HepG2 (cell line): Measurements from ENCODE around the gene MDP1. TPM values are rescaled to one million over a fixed set of nuclear protein-coding genes. Genes with fewer than 3 reads are reported as not detected.

Experiments
- BCL6 ChIP-seq: IDR thresholded peaks from 2 replicates; pipeline ENCODE4 v1.6.1; 2016; ENCODE audit warnings: missing genetic modification reagents, missing compliant biosample characterization
- BHLHE40 ChIP-seq: IDR thresholded peaks from 2 replicates; pipeline ENCODE4 v1.6.1; 2011; ENCODE audit warnings: low read length, improper control_type of control experiment
- HINFP ChIP-seq: sonication (generic); formaldehyde crosslinking; IDR thresholded peaks from 2 replicates; pipeline ENCODE4 v1.4.0; 2020; ENCODE audit warnings: low read depth, mild to moderate bottlenecking, missing genetic modification reagents
- IRF2 ChIP-seq: IDR thresholded peaks from 2 replicates; pipeline ENCODE4 v1.6.1; 2018; ENCODE audit warnings: missing genetic modification reagents, missing compliant biosample characterization
- KLF16 ChIP-seq, 2 experiments: sonication (generic) in 1 of 2; formaldehyde crosslinking in 1 of 2; IDR thresholded peaks; 2 replicates each; pipeline versions ENCODE4 v1.6.1 to v1.8.0; 2016 to 2023; ENCODE audit warnings: missing genetic modification reagents in 2 of 2, missing compliant biosample characterization in 1 of 2
- MED13 ChIP-seq: sonication (generic); formaldehyde crosslinking; IDR thresholded peaks from 2 replicates; pipeline ENCODE4 v1.5.0; 2020; ENCODE audit warnings: missing genetic modification reagents
- MZF1 ChIP-seq: sonication (generic); formaldehyde crosslinking; IDR thresholded peaks from 2 replicates; pipeline ENCODE4 v1.8.1; 2023; ENCODE audit warnings: mild to moderate bottlenecking, missing genetic modification reagents, borderline replicate concordance
- PAX8 ChIP-seq: sonication (generic); formaldehyde crosslinking; IDR thresholded peaks from 2 replicates; pipeline ENCODE4 v1.8.0; 2022; ENCODE audit warnings: mild to moderate bottlenecking, missing genetic modification reagents, borderline replicate concordance
- POLR2AphosphoS5 ChIP-seq: IDR thresholded peaks from 2 replicates; pipeline ENCODE4 v1.6.1; 2012; ENCODE audit warnings: low read depth, low read length
- PPARG ChIP-seq: conservative IDR thresholded peaks from 2 replicates; pipeline ENCODE4 v1.6.1; 2016; ENCODE audit warnings: missing biosample characterization, missing genetic modification reagents
- RARG ChIP-seq: sonication (generic); formaldehyde crosslinking; IDR thresholded peaks from 2 replicates; pipeline ENCODE4 v1.4.0; 2020; ENCODE audit warnings: low read depth, mild to moderate bottlenecking, missing genetic modification reagents
- REPIN1 ChIP-seq: sonication (generic); formaldehyde crosslinking; IDR thresholded peaks from 2 replicates; pipeline ENCODE4 v1.8.0; 2022; ENCODE audit warnings: missing genetic modification reagents, low read depth, mild to moderate bottlenecking, borderline replicate concordance
- TBL1XR1 ChIP-seq: fragments of 150-350 bp; IDR thresholded peaks from 2 replicates; pipeline ENCODE4 v1.6.1; 2014; ENCODE audit warnings: borderline replicate concordance, low read length; ENCODE audit not compliant: partially characterized antibody
- ZFP82 ChIP-seq: sonication (generic); formaldehyde crosslinking; IDR thresholded peaks from 2 replicates; pipeline ENCODE4 v1.5.1; 2020; ENCODE audit warnings: mild to moderate bottlenecking, missing genetic modification reagents, borderline replicate concordance
- ZMAT5 ChIP-seq: sonication (generic); formaldehyde crosslinking; IDR thresholded peaks from 2 replicates; pipeline ENCODE4 v1.5.0; 2020; ENCODE audit warnings: mild to moderate bottlenecking, low read depth, missing genetic modification reagents, borderline replicate concordance
- ZNF292 ChIP-seq: sonication (generic); formaldehyde crosslinking; IDR thresholded peaks from 2 replicates; pipeline ENCODE4 v1.8.1; 2022; ENCODE audit warnings: mild to moderate bottlenecking, low read depth, missing genetic modification reagents, borderline replicate concordance
- polyA plus RNA-seq, 8 experiments: library from polyadenylated mRNA; depleted of rRNA in 3 of 8; stranded (reverse) in 7 of 8; unstranded in 1 of 8; fragments of >200 nt; fragmentation: Illumina TruSeq in 4 of 8; extraction: Trizol in 4 of 8; gene quantifications; 2 replicates each; pipeline versions ENCODE4 v1.2.1 to v1.2.3, GENCODE V29; 2011 to 2016; ENCODE audit warnings: low read depth in 4 of 8, missing spikeins in 1 of 8, mixed read lengths in 1 of 8; ENCODE audit not compliant: insufficient read depth in 1 of 8
- total RNA-seq, 5 experiments: library from RNA; depleted of rRNA; stranded (reverse); fragments of >200 nt; fragmentation: Illumina TruSeq; extraction: Trizol; gene quantifications; 2 replicates each; pipeline ENCODE4 v1.2.3, GENCODE V29; 2016; ENCODE audit warnings: low read depth in 1 of 5
- TF ChIP-seq, protein P1 (sequence below): sonication (generic); formaldehyde crosslinking; IDR thresholded peaks from 2 replicates; pipeline ENCODE4 v1.5.0; 2020; ENCODE audit warnings: mild to moderate bottlenecking, missing genetic modification reagents
- TF ChIP-seq, protein P2 (sequence below): sonication (generic); formaldehyde crosslinking; IDR thresholded peaks from 2 replicates; pipeline ENCODE4 v1.5.1; 2020; ENCODE audit warnings: missing genetic modification reagents, mild to moderate bottlenecking, borderline replicate concordance
- TF ChIP-seq, protein P3 (sequence below): sonication (generic); formaldehyde crosslinking; IDR thresholded peaks from 2 replicates; pipeline ENCODE4 v1.4.0; 2020; ENCODE audit warnings: mild to moderate bottlenecking, missing genetic modification reagents

The MDP1 gene
- total and polyA plus RNA-seq, 2 of the 13 experiments (the other 11 are each of a cell fraction or from before 2014, with no cell fraction given): 44.1 to 48.7 TPM

GRCh38 chr14:24195186-24196070 lies 20.4 kb downstream of the MDP1 start, which contains the start of gene TM9SF1 (continued):
- TF ChIP-seq, protein P1, sequence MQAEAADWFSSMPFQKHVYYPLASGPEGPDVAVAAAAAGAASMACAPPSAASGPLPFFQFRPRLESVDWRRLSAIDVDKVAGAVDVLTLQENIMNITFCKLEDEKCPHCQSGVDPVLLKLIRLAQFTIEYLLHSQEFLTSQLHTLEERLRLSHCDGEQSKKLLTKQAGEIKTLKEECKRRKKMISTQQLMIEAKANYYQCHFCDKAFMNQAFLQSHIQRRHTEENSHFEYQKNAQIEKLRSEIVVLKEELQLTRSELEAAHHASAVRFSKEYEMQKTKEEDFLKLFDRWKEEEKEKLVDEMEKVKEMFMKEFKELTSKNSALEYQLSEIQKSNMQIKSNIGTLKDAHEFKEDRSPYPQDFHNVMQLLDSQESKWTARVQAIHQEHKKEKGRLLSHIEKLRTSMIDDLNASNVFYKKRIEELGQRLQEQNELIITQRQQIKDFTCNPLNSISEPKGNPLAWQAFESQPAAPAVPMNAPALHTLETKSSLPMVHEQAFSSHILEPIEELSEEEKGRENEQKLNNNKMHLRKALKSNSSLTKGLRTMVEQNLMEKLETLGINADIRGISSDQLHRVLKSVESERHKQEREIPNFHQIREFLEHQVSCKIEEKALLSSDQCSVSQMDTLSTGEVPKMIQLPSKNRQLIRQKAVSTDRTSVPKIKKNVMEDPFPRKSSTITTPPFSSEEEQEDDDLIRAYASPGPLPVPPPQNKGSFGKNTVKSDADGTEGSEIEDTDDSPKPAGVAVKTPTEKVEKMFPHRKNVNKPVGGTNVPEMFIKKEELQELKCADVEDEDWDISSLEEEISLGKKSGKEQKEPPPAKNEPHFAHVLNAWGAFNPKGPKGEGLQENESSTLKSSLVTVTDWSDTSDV (CRISPR knock-in tag): peak; percentile 99
- TF ChIP-seq POLR2AphosphoS5 (peak; percentile 91), IRF2 (CRISPR knock-in tag) (peak; percentile 99), ZNF292 (peak; percentile 98), TBL1XR1 (no peak), PAX8 (peak; percentile 99), PPARG (CRISPR knock-in tag) (peak; percentile 84), BCL6 (CRISPR knock-in tag) (peak; percentile 80), REPIN1 (CRISPR knock-in tag) (peak; percentile 99), HINFP (CRISPR knock-in tag) (peak; percentile 94), MED13 (CRISPR knock-in tag) (peak; percentile 94), ZFP82 (CRISPR knock-in tag) (no peak), BHLHE40 (no peak; the same call in 1 of the 2 replicates), ZMAT5 (CRISPR knock-in tag) (no peak), RARG (peak; percentile 99), MZF1 (CRISPR knock-in tag) (peak; percentile 92; the same call in 1 of the 2 replicates), KLF16 (CRISPR knock-in tag; IDR thresholded peaks at IDR 0.05) (peak; percentile 67 to 99; a peak in 3 of 4 replicates)
- TF ChIP-seq, protein P2, sequence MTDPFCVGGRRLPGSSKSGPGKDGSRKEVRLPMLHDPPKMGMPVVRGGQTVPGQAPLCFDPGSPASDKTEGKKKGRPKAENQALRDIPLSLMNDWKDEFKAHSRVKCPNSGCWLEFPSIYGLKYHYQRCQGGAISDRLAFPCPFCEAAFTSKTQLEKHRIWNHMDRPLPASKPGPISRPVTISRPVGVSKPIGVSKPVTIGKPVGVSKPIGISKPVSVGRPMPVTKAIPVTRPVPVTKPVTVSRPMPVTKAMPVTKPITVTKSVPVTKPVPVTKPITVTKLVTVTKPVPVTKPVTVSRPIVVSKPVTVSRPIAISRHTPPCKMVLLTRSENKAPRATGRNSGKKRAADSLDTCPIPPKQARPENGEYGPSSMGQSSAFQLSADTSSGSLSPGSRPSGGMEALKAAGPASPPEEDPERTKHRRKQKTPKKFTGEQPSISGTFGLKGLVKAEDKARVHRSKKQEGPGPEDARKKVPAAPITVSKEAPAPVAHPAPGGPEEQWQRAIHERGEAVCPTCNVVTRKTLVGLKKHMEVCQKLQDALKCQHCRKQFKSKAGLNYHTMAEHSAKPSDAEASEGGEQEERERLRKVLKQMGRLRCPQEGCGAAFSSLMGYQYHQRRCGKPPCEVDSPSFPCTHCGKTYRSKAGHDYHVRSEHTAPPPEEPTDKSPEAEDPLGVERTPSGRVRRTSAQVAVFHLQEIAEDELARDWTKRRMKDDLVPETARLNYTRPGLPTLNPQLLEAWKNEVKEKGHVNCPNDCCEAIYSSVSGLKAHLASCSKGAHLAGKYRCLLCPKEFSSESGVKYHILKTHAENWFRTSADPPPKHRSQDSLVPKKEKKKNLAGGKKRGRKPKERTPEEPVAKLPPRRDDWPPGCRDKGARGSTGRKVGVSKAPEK (CRISPR knock-in tag): peak; percentile 92; the same call in 1 of the 2 replicates
- TF ChIP-seq, protein P3, sequence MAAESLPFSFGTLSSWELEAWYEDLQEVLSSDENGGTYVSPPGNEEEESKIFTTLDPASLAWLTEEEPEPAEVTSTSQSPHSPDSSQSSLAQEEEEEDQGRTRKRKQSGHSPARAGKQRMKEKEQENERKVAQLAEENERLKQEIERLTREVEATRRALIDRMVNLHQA (CRISPR knock-in tag): peak; percentile 78; the same call in 1 of the 2 replicates
